PC-3 (cell line): ENCODE results near the gene APBB2. TPM values are rescaled to one million over a fixed set of nuclear protein-coding genes. Genes with fewer than 3 reads are reported as not detected.
"Not testable (repeated sequence)": the region's sequence is repeated elsewhere in the genome, so short reads cannot be mapped to it uniquely, and the experiment has no call there.

Source experiments
- ATAC-seq: fragments of 200-7000 bp; cut with Tn5 transposase; 2 replicates; pipeline ENCODE4 v1.9.1; 2020; ENCODE audit warnings: mild to moderate bottlenecking, moderate library complexity
- BruUV-seq: library from RNA; stranded (reverse); fragments of 400-500 nt; replicated peaks from 2 replicates; lab custom pipeline; 2021; lab: Mats Ljungman, UMichigan
- CTCF ChIA-PET: fragments of 300-600 bp; sonication (Branson Sonifier 250); formaldehyde crosslinking; loops from one replicate; lab custom pipeline; 2022; ENCODE audit warnings: antibody characterized with exemption; lab: Charles Lee
- POLR2A ChIA-PET: fragments of 300-600 bp; sonication (Branson Sonifier 250); formaldehyde crosslinking; loops from one replicate; lab custom pipeline; 2022; ENCODE audit warnings: antibody characterized with exemption; ENCODE audit not compliant: unreplicated experiment; lab: Charles Lee
- DNase-seq: peaks from one replicate; pipeline ENCODE4 v3.0.0-alpha.2; 2015
- H2AFZ ChIP-seq: fragments of 300-600 bp; sonication (generic); 2 replicates; pipeline ENCODE4 v1.6.0; 2016; ENCODE audit warnings: antibody characterized with exemption, low read length
- H3F3A ChIP-seq: fragments of 300-600 bp; sonication (generic); one replicate; pipeline ENCODE4 v1.6.0; 2017; ENCODE audit warnings: antibody characterized with exemption, low read length, control low read depth, mild to moderate bottlenecking; ENCODE audit not compliant: unreplicated experiment
- H3K27ac ChIP-seq: fragments of 300-600 bp; sonication (generic); 2 replicates; pipeline ENCODE4 v1.5.1; 2016; ENCODE audit warnings: mild to moderate bottlenecking, low read length
- H3K27me3 ChIP-seq: fragments of 300-600 bp; sonication (generic); 2 replicates; pipeline ENCODE4 v1.6.1; 2016; ENCODE audit warnings: low read length, mixed read lengths
- H3K36me3 ChIP-seq: fragments of 300-600 bp; sonication (generic); 2 replicates; pipeline ENCODE4 v1.6.1; 2016; ENCODE audit warnings: low read depth, mixed run types, low read length, mixed read lengths
- H3K4me1 ChIP-seq: fragments of 300-600 bp; sonication (generic); 2 replicates; pipeline ENCODE4 v1.5.1; 2016; ENCODE audit warnings: low read length; ENCODE audit not compliant: insufficient read depth
- H3K4me2 ChIP-seq: fragments of 300-600 bp; sonication (generic); 2 replicates; pipeline ENCODE4 v1.6.0; 2016; ENCODE audit warnings: low read length
- H3K4me3 ChIP-seq: fragments of 300-600 bp; sonication (generic); 2 replicates; pipeline ENCODE4 v1.5.1; 2016; ENCODE audit warnings: mild to moderate bottlenecking, low read length, mixed read lengths
- H3K79me2 ChIP-seq: fragments of 300-600 bp; sonication (generic); 2 replicates; pipeline ENCODE4 v1.6.1; 2017; ENCODE audit warnings: low read length, mixed read lengths
- H3K9ac ChIP-seq: fragments of 300-600 bp; sonication (generic); 2 replicates; pipeline ENCODE4 v1.6.0; 2016; ENCODE audit warnings: mild to moderate bottlenecking, low read length
- H3K9me2 ChIP-seq: fragments of 300-600 bp; sonication (generic); replicated peaks from 2 replicates; pipeline ENCODE4 v1.6.1; 2016; ENCODE audit warnings: mixed run types, low read length, mixed read lengths
- H3K9me3 ChIP-seq: fragments of 300-600 bp; sonication (generic); 2 replicates; pipeline ENCODE4 v1.6.1; 2016; ENCODE audit warnings: low read length, mixed read lengths
- H4K20me1 ChIP-seq: fragments of 300-600 bp; sonication (generic); 2 replicates; pipeline ENCODE4 v1.6.1; 2016; ENCODE audit warnings: low read length, mixed read lengths
- EZH2 ChIP-seq: fragments of 300-600 bp; sonication (generic); IDR thresholded peaks from one replicate; pipeline ENCODE4 v1.6.1; 2017; ENCODE audit warnings: antibody characterized with exemption, mild to moderate bottlenecking, low read length; ENCODE audit not compliant: unreplicated experiment
- EZH2phosphoT487 ChIP-seq: fragments of 300-600 bp; sonication (generic); IDR thresholded peaks from 2 replicates; pipeline ENCODE4 v1.6.1; 2018; ENCODE audit warnings: mild to moderate bottlenecking, antibody characterized with exemption, low read length, borderline replicate concordance
- intact Hi-C: fragments of 100-400 bp; cut with micrococcal nuclease; formaldehyde crosslinking; loops from 2 replicates; pipeline ENCODE4 v1.9.0; 2023
- total RNA-seq: library from RNA; depleted of rRNA; stranded (reverse); fragments of >200 nt; gene quantifications from 2 replicates; pipeline ENCODE4 v1.2.3, GENCODE V29; 2014
- TF ChIP-seq, protein P1 (sequence below): fragments of 300-600 bp; sonication (generic); conservative IDR thresholded peaks from 2 replicates; pipeline ENCODE4 v1.5.1; 2017; ENCODE audit warnings: antibody characterized with exemption, low read depth, mild to moderate bottlenecking, low read length

APBB2 gene
- total RNA-seq, 1 experiment from 2014 or later, result 24.7 TPM

DNA sequence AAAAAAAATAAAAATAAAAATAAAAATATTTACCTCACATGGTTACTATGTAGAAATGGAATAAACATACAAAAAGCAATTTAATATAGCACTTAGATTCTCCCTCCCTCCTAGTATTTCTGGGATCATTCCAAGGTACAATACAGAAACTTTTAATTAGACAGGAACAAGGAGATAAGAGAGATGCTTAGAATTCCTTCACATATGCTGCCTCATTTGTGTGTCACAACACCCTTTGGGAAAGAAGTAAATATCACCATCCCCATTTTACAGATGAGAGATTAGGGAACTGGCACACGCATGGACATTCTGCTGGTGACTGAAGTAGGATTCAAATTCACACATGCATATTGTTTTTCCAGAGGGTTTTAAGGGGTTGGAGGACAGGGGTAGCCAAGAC is 164.2 kb downstream of the APBB2 start:
- no peak overlapping the region for H3K4me2 ChIP-seq
- H3K36me3 ChIP-seq, result no peaks in the 10 kb centered on the region; the same call in 1 of the 2 replicates
- CTCF ChIA-PET, result interaction anchor here (0.9 kb wide), 1 partner anchor 26 kb away, joined by 4 read pairs; no protein-coding TSS in a partner anchor
- DNase-seq (no peak), ATAC-seq (no peak)
- H3K9me2 ChIP-seq, result no peaks in the 10 kb centered on the region
- no peak overlapping the region for H3K9ac ChIP-seq
- H3K4me3 ChIP-seq, result no peak overlapping the region
- H3K27me3 ChIP-seq, result no peaks in the 10 kb centered on the region
- no peaks in the 10 kb centered on the region for H3K9me3 ChIP-seq
- TF ChIP-seq EZH2 (no peak), EZH2phosphoT487 (no peak)
- TF ChIP-seq, protein P1, sequence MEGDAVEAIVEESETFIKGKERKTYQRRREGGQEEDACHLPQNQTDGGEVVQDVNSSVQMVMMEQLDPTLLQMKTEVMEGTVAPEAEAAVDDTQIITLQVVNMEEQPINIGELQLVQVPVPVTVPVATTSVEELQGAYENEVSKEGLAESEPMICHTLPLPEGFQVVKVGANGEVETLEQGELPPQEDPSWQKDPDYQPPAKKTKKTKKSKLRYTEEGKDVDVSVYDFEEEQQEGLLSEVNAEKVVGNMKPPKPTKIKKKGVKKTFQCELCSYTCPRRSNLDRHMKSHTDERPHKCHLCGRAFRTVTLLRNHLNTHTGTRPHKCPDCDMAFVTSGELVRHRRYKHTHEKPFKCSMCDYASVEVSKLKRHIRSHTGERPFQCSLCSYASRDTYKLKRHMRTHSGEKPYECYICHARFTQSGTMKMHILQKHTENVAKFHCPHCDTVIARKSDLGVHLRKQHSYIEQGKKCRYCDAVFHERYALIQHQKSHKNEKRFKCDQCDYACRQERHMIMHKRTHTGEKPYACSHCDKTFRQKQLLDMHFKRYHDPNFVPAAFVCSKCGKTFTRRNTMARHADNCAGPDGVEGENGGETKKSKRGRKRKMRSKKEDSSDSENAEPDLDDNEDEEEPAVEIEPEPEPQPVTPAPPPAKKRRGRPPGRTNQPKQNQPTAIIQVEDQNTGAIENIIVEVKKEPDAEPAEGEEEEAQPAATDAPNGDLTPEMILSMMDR, result no peak
- H3K79me2 ChIP-seq, result no peaks in the 10 kb centered on the region
- H4K20me1 ChIP-seq, result no peaks in the 10 kb centered on the region
- intact Hi-C loops, result no loop called here
- BruUV-seq, result no TSS peak
- no peaks in the 10 kb centered on the region for H3K4me1 ChIP-seq
- H3F3A ChIP-seq, result no peaks in the 10 kb centered on the region
- no peak overlapping the region for H3K27ac ChIP-seq
- H2AFZ ChIP-seq, result no peak overlapping the region
- POLR2A ChIA-PET, result no interaction called here

DNA sequence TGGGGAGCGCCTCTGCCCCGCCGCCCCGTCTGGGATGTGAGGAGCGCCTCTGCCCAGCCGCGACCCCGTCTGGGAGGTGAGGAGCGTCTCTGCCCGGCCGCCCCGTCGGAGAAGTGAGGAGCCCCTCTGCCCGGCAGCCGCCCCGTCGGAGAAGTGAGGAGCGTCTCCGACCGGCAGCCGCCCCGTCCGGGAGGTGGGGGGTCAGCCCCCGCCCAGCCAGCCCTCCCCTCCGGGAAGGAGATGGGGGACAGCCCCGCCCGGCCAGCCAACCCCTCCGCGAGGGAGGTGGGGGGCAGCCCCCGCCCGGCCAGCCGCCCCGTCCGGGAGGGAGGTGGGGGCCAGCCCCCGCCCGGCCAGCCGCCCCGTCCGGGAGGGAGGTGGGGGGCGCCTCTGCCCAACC is 165.2 kb downstream of the APBB2 start:
- H3K4me1 ChIP-seq, H4K20me1 ChIP-seq, H3K9me3 ChIP-seq, ATAC-seq, H3K27me3 ChIP-seq, POLR2A ChIA-PET, H3K4me3 ChIP-seq, H3K4me2 ChIP-seq, H3F3A ChIP-seq, H3K27ac ChIP-seq, H2AFZ ChIP-seq, CTCF ChIA-PET, H3K9me2 ChIP-seq, H3K9ac ChIP-seq, H3K36me3 ChIP-seq, DNase-seq, intact Hi-C loops, H3K79me2 ChIP-seq, BruUV-seq: not testable (repeated sequence)

DNA sequence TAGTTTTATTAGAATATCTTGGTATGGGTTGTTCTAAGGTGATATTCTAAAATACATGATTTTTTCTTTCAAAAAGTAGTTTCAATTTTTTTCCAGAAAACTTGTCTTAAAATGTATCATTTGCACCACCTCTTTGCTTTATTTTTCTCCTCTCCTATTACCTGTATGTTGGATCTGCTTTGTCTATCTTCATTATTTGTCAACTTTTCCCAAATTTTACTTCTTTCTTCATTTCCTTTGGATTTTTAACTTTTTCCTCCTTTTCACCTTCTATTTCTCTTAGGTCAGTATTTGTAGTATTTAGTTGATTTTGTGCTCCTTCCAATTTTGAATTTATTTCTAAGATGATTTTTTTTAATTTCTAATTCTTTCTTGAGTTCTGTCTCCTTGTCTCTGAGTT is 169.6 kb downstream of the APBB2 start:
- Histone ChIP-seq H3K27ac (no peak overlapping the region), H2AFZ (no peak overlapping the region), H3K27me3 (no peaks in the 10 kb centered on the region), H3F3A (no peaks in the 10 kb centered on the region), H3K9me2 (no peaks in the 10 kb centered on the region), H3K9ac (no peak overlapping the region), H3K4me3 (no peak overlapping the region), H3K4me2 (no peak overlapping the region), H4K20me1 (no peaks in the 10 kb centered on the region), H3K36me3 (no peaks in the 10 kb centered on the region; the same call in 1 of the 2 replicates), H3K79me2 (no peaks in the 10 kb centered on the region), H3K4me1 (no peaks in the 10 kb centered on the region), H3K9me3 (0 out of 2 replicates have a peak, but pooled peaks cover 3% of the 10 kb centered on the region)
- BruUV-seq, result no TSS peak
- TF ChIP-seq, protein P1, result no peak
- no peak for TF ChIP-seq EZH2
- no peak for TF ChIP-seq EZH2phosphoT487
- intact Hi-C loops, result no loop called here
- CTCF ChIA-PET, result no interaction called here
- ATAC-seq (no peak), DNase-seq (no peak)
- POLR2A ChIA-PET, result no interaction called here
